Peyer's patch (tissue), 4 donors: ENCODE measurements around the gene RYR1. TPM values are rescaled to one million over a fixed set of nuclear protein-coding genes. Genes with fewer than 3 reads are reported as not detected.

Experiments
- DNase-seq, 3 donors: peaks; one replicate each; pipeline ENCODE4 v3.0.0-alpha.2; 2017 to 2019
- H3K27ac ChIP-seq, 4 donors: fragments of 200-600 bp; sonication (generic); one replicate each; pipeline ENCODE4 v1.5.1; 2016 to 2019
- H3K27me3 ChIP-seq, 2 donors: fragments of 200-600 bp; sonication (generic); one replicate each; pipeline ENCODE4 v1.5.1; 2019
- H3K36me3 ChIP-seq, 3 donors: fragments of 200-600 bp; sonication (generic); one replicate each; pipeline ENCODE4 v1.5.1; 2016 to 2019
- H3K4me1 ChIP-seq, 4 donors: fragments of 200-600 bp; sonication (generic); one replicate each; pipeline ENCODE4 v1.5.1; 2016 to 2019
- H3K4me3 ChIP-seq, 4 donors: fragments of 200-600 bp; sonication (generic); 1 replicate in 3 of 4; 2 replicates in 1 of 4; pipeline ENCODE4 v1.5.1; 2016 to 2019; ENCODE audit warnings: mild to moderate bottlenecking in 1 of 4
- H3K9me3 ChIP-seq, 4 donors: fragments of 200-600 bp; sonication (generic); one replicate each; pipeline ENCODE4 v1.5.1; 2016 to 2019; ENCODE audit warnings: mild to moderate bottlenecking in 1 of 4
- POLR2A ChIP-seq, 2 donors: fragments of 450-650 bp; IDR thresholded peaks; one replicate each; pipeline ENCODE4 v1.5.1; 2017; ENCODE audit warnings: antibody characterized with exemption in 2 of 2, mild to moderate bottlenecking in 2 of 2, moderate library complexity in 2 of 2
- total RNA-seq, 4 donors: library from RNA; depleted of rRNA; stranded (reverse); fragments of >200 nt; gene quantifications; one replicate each; pipeline ENCODE4 v1.1.0, GENCODE V29; 2016
- TF ChIP-seq, protein P1 (sequence below), 6 experiments: fragments of 450-650 bp in 4 of 6; fragments of 200-600 bp in 2 of 6; sonication (generic) in 1 of 6; IDR thresholded peaks; one replicate each; pipeline ENCODE4 v1.5.1; 2017 to 2019; ENCODE audit warnings: antibody characterized with exemption in 6 of 6, mild to moderate bottlenecking in 3 of 6, moderate library complexity in 1 of 6

RYR1 gene
- total RNA-seq, 4 donors from 2014 or later = 0.35 to 4.6 (median 3.4) TPM

DNA sequence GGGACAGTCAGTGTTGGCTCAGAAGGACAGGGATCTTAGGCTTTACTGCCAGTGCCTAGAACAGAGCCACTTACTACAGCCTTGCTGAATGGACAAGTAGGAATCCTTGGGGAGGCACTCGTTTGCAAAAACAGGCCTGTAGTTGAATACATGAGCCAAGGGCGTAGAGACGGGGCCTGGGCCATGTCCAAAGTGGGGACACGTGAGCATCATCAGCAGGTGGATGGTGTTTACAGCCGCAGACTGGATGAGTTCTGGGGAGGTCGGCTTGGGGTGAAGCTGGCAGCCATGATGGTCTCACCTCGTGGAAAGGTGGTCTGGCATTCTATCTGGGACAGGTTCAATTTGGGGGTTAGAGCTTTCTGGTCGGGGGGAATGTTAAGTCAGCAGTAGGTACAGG lies 17.5 kb downstream of the RYR1 start:
- Histone ChIP-seq H3K27me3 (no peaks in the 10 kb centered on the region), H3K27ac (no peak overlapping the region), H3K9me3 (no peaks in the 10 kb centered on the region), H3K36me3 (no peaks in the 10 kb centered on the region), H3K4me3 (no peak overlapping the region), H3K4me1 (no peaks in the 10 kb centered on the region)
- DNase-seq = no peak
- TF ChIP-seq, protein P1, sequence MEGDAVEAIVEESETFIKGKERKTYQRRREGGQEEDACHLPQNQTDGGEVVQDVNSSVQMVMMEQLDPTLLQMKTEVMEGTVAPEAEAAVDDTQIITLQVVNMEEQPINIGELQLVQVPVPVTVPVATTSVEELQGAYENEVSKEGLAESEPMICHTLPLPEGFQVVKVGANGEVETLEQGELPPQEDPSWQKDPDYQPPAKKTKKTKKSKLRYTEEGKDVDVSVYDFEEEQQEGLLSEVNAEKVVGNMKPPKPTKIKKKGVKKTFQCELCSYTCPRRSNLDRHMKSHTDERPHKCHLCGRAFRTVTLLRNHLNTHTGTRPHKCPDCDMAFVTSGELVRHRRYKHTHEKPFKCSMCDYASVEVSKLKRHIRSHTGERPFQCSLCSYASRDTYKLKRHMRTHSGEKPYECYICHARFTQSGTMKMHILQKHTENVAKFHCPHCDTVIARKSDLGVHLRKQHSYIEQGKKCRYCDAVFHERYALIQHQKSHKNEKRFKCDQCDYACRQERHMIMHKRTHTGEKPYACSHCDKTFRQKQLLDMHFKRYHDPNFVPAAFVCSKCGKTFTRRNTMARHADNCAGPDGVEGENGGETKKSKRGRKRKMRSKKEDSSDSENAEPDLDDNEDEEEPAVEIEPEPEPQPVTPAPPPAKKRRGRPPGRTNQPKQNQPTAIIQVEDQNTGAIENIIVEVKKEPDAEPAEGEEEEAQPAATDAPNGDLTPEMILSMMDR (IDR thresholded peaks at IDR 0.05) = no peak
- TF ChIP-seq POLR2A (IDR thresholded peaks at IDR 0.05) = no peak

DNA sequence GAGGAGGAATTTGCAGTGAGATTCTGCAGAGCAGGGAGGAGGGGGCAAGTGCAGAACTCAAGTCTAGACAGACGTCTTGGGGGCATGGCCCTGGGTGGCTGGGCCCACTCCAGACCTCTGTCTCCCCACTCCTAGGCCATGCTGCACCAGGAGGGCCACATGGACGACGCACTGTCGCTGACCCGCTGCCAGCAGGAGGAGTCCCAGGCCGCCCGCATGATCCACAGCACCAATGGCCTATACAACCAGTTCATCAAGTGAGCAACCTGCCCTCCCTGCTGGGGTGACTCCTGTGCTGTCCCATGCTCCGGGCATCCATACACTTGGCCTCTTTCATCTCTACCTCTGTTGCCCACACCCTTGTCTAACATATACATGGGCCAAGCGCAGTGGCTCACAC lies 18.1 kb downstream of the RYR1 start:
- DNase-seq = no peak
- no peaks in the 10 kb centered on the region for H3K9me3 ChIP-seq
- TF ChIP-seq, protein P1 (IDR thresholded peaks at IDR 0.05) = no peak
- TF ChIP-seq POLR2A (IDR thresholded peaks at IDR 0.05) = no peak
- H3K27ac ChIP-seq = no peak overlapping the region
- no peaks in the 10 kb centered on the region for H3K36me3 ChIP-seq
- no peak overlapping the region for H3K4me3 ChIP-seq
- no peaks in the 10 kb centered on the region for H3K27me3 ChIP-seq
- H3K4me1 ChIP-seq = no peaks in the 10 kb centered on the region

DNA sequence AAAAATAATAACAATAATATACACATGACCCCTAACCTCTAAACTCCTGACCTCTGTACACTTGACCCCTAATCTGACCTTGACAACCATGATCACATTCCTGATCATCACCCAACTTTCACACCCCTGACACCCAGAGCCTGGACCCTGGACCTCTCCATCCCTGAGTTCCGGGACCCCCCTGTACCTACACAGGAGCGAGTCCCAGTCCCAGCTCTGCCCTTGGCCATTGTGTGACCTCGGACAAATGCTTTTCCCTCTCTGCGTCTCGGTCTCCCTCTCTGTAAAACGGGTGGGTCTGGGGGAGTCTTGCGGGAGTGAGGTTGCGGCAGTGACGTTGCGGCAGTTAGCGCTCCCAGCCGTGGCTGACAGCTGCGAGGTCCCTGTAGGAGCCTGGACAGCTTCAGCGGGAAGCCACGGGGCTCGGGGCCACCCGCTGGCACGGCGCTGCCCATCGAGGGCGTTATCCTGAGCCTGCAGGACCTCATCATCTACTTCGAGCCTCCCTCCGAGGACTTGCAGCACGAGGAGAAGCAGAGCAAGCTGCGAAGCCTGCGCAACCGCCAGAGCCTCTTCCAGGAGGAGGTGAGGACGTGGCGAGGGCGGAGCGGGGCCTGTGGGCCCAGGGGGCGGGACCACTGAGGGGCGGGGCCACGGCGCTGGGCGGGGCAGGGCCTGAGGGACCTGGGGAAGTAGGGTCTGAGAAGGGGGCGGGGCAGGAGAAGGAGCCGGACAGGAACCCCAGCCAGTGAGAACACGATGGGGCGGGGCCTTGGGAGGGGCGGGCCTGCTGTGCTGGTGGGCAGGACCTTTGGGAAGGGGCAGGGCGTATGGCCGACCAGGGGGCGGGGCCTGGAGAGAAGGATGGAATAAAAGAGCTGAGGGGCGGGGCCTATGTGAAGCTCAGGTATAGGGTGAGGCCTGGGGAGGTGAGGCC lies 19.2 kb downstream of the RYR1 start:
- no peak for TF ChIP-seq POLR2A (IDR thresholded peaks at IDR 0.05)
- TF ChIP-seq, protein P1 (IDR thresholded peaks at IDR 0.05) = no peak
- Histone ChIP-seq H3K27me3 (no peaks in the 10 kb centered on the region), H3K4me1 (no peaks in the 10 kb centered on the region), H3K4me3 (no peak overlapping the region), H3K36me3 (no peaks in the 10 kb centered on the region), H3K27ac (no peak overlapping the region), H3K9me3 (no peaks in the 10 kb centered on the region)
- no peak for DNase-seq

DNA sequence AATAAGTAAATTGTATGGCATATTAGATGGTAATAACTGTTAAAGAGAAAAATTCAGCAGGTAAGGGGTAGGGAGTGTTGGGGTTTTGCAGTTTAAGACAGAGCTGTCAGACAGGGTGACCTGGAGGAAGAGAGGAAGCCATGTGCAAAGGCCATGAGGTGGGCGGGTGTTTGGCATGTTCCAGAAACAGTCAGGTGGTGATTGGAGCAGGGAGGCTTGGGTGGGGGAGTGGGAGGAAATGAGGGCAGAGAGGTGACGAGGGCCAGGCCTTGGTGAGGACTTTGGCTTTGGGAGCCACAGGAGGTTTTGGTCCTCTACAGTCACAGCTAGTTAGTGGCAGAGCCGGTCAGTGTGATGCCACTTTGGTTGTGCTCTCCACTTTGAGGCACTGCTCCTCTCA lies 20.1 kb downstream of the RYR1 start:
- no peak for DNase-seq
- H3K4me3 ChIP-seq = no peak overlapping the region
- H3K27me3 ChIP-seq = no peaks in the 10 kb centered on the region
- no peak overlapping the region for H3K27ac ChIP-seq
- no peaks in the 10 kb centered on the region for H3K36me3 ChIP-seq
- H3K9me3 ChIP-seq = no peaks in the 10 kb centered on the region
- no peak for TF ChIP-seq POLR2A (IDR thresholded peaks at IDR 0.05)
- TF ChIP-seq, protein P1 (IDR thresholded peaks at IDR 0.05) = no peak
- no peaks in the 10 kb centered on the region for H3K4me1 ChIP-seq

DNA sequence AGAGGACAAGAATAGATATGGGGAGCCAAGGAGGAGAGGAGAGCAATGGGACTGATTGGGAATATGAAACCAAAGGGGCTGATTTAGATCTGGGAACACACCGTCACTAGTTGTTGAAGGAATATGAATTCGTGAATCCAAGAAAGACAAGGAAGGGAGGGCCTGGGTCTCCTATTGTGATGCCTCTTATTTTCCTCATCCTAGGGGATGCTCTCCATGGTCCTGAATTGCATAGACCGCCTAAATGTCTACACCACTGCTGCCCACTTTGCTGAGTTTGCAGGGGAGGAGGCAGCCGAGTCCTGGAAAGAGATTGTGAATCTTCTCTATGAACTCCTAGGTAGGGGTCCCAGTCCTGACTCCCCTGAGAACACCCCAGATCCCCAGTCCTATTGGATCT lies 21.5 kb downstream of the RYR1 start:
- no peak for TF ChIP-seq POLR2A (IDR thresholded peaks at IDR 0.05)
- TF ChIP-seq, protein P1 (IDR thresholded peaks at IDR 0.05) = no peak
- H3K27me3 ChIP-seq = no peaks in the 10 kb centered on the region
- H3K9me3 ChIP-seq = no peaks in the 10 kb centered on the region
- no peak overlapping the region for H3K4me3 ChIP-seq
- H3K27ac ChIP-seq = no peak overlapping the region
- no peaks in the 10 kb centered on the region for H3K4me1 ChIP-seq
- DNase-seq = no peak
- no peaks in the 10 kb centered on the region for H3K36me3 ChIP-seq
